Calu3 (cell line): ENCODE measurements around the gene SPOCK3. TPM values are rescaled to one million over a fixed set of nuclear protein-coding genes. Genes with fewer than 3 reads are reported as not detected.
A peak's percentile ranks its signal among the peaks of the same experiment; 100 is the strongest.
"Not testable (repeated sequence)": the region's sequence is repeated elsewhere in the genome, so short reads cannot be mapped to it uniquely, and the experiment has no call there.

Experiments used
- Bru-seq: library from RNA; stranded (reverse); fragments of 400-500 nt; gene quantifications from one replicate; lab custom pipeline; 2021; lab: Mats Ljungman, UMichigan
- BruChase-seq, 2 experiments: library from RNA; stranded (reverse); fragments of 400-500 nt; gene quantifications; one replicate each; lab custom pipeline; 2021; lab: Mats Ljungman, UMichigan
- BruUV-seq: library from RNA; stranded (reverse); fragments of 400-500 nt; replicated peaks from 2 replicates; lab custom pipeline; 2021; lab: Mats Ljungman, UMichigan
- CTCF ChIA-PET: fragments of 300-600 bp; sonication (Branson Sonifier 250); formaldehyde crosslinking; loops from one replicate; lab custom pipeline; 2022; ENCODE audit warnings: antibody characterized with exemption; lab: Charles Lee
- DNase-seq: peaks from one replicate; pipeline ENCODE4 v3.0.0; 2022
- H3K27ac Mint-ChIP-seq: one replicate; pipeline ENCODE4 v1.8.0; 2022; ENCODE audit warnings: mixed read lengths; ENCODE audit not compliant: unreplicated experiment
- H3K27me3 Mint-ChIP-seq: one replicate; pipeline ENCODE4 v1.8.0; 2022; ENCODE audit warnings: mixed read lengths; ENCODE audit not compliant: unreplicated experiment
- H3K36me3 Mint-ChIP-seq: one replicate; pipeline ENCODE4 v1.8.0; 2022; ENCODE audit warnings: mild to moderate bottlenecking, moderate library complexity, mixed read lengths; ENCODE audit not compliant: insufficient read depth, unreplicated experiment
- H3K4me1 Mint-ChIP-seq: one replicate; pipeline ENCODE4 v1.8.0; 2022; ENCODE audit warnings: mild to moderate bottlenecking, low read depth, mixed read lengths; ENCODE audit not compliant: unreplicated experiment
- H3K4me3 Mint-ChIP-seq: one replicate; pipeline ENCODE4 v1.8.0; 2022; ENCODE audit warnings: mild to moderate bottlenecking, low read depth, moderate library complexity, mixed read lengths; ENCODE audit not compliant: unreplicated experiment
- H3K9me3 Mint-ChIP-seq: one replicate; pipeline ENCODE4 v1.8.0; 2022; ENCODE audit warnings: low read depth, mixed read lengths; ENCODE audit not compliant: unreplicated experiment
- CTCF ChIP-seq: fragments of 200-600 bp; IDR thresholded peaks from one replicate; pipeline ENCODE4 v1.8.0; 2022; ENCODE audit warnings: antibody characterized with exemption; ENCODE audit not compliant: unreplicated experiment
- intact Hi-C: fragments of 100-400 bp; cut with micrococcal nuclease; formaldehyde crosslinking; loops from one replicate; pipeline ENCODE4 v1.10.0; 2022; ENCODE audit not compliant: unreplicated experiment
- long read RNA-seq: library from polyadenylated mRNA; stranded (forward); transcript quantifications from one replicate; pipeline ENCODE4 v2.0.0, GENCODE V29; 2022
- total RNA-seq: library from RNA; stranded (reverse); gene quantifications from 2 replicates; pipeline ENCODE4 v1.2.3, GENCODE V29; 2022

SPOCK3 gene
- 0.31 and 0.51 TPM in 2 replicates for total RNA-seq
- Bru-seq, nascent RNA, result percentile 15 among the genes with signal in this experiment
- BruChase-seq, experiment 1, labeled RNA remaining after a 6-hour chase, result percentile 12 among the genes with signal in this experiment
- percentile 14 among the genes with signal in this experiment for BruChase-seq, experiment 2, labeled RNA remaining after a 2-hour chase
- long read RNA-seq, result 0 reads

DNA sequence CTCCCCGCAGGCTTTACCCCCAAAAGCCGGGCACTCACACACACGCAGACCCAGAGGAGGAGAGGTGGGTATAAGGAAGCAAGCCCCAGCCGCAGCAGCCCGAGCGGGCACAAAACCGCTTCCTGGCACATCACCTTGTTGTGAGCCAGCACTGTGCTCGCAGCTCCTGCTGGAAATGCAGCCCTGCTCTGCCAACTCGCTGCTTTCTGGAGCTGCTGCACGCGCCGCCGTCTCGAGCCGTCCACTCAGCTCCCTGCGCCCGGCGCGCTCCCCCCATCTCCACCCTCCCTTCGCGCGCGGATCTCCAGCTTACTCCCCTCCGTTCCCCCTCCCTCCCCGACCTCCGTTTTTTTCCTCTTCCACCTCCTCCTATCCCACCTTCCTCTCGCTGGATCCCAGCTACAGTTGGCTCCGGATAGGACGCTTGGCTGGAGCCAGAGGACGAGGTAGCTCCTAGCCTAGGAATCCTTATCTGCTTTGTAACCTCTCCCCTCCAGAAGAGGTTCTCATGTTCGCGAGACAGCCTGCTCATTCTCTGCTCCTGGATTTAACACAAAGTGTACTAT lies at the start of gene SPOCK3:
SPOCK3 (minus strand) TSS at position 179 of the 566 bp plus-strand sequence.
- intact Hi-C loops, result loop anchor here (5.0 kb wide), 1 partner anchor 212 kb away; no protein-coding TSS in a partner anchor
- TF ChIP-seq CTCF, result no peak
- peak; percentile 24 for DNase-seq
- Mint-ChIP-seq H3K9me3 (no peaks in the 10 kb centered on the region), H3K4me3 (peak within 1 kb of the TSS; percentile 93), H3K4me1 (no peaks in the 10 kb centered on the region), H3K27ac (no peak within 1 kb of the TSS), H3K36me3 (peaks cover 18% of the 10 kb centered on the region), H3K27me3 (no peaks in the 10 kb centered on the region)
- no TSS peak for BruUV-seq
- CTCF ChIA-PET, result interaction anchor here (1.5 kb wide), 1 partner anchor 16 kb away, joined by 3 read pairs; no protein-coding TSS in a partner anchor

DNA sequence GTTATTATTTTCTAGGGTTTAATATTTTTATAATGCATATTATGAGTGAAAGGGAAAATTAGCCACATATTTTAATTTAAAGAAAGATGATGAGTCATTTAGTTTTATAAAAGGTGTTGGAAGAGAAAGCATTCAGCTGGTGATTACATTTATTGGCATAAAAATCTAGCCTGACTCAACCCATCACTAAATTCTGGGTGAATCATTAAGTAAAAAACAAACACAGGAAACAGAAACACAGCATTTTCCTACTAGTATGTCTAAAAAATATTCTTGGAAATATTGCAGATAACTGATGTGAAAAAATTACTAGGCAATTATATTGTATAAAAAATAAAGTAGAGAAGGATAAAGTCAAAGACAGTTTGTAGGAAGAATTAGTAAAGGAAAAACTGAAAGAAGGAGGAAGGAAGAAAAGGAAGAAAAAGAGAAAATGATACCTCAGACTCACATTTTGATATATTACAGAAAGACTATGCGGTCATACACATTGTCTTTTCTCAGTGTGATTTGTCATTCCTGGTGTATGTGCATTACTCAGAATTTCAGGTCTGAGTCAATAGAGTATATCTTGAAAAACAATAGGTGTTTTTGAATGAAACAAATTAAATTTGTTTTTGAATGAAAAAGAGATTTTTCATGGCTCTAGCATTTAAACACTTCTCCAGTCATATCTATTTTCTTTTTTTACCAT lies 48.0 kb upstream of the SPOCK3 start:
- CTCF ChIA-PET, result no interaction called here

DNA sequence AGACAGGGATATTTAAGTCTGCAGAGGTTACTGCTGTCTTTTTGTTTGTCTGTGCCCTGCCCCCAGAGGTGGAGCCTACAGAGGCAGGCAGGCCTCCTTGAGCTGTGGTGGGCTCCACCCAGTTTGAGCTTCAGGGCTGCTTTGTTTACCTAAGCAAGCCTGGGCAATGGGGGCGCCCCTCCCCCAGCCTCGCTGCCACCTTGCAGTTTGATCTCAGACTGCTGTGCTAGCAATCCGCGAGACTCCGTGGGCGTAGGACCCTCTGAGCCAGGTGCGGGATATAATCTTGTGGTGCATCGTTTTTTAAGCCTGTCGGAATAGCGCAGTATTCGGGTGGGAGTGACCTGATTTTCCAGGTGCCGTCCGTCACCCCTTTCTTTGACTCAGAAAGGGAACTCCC lies 47.3 kb upstream of the SPOCK3 start:
- intact Hi-C loops, H3K9me3 Mint-ChIP-seq, H3K27ac Mint-ChIP-seq, H3K4me1 Mint-ChIP-seq, H3K4me3 Mint-ChIP-seq, H3K27me3 Mint-ChIP-seq, BruUV-seq, DNase-seq, H3K36me3 Mint-ChIP-seq, CTCF ChIA-PET: not testable (repeated sequence)

More for the DNA sequence above, 48.0 kb upstream of the SPOCK3 start:
- TF ChIP-seq CTCF, result no peak
- Mint-ChIP-seq H3K4me1 (no peaks in the 10 kb centered on the region), H3K27me3 (no peaks in the 10 kb centered on the region), H3K4me3 (no peak overlapping the region), H3K9me3 (peaks cover 4% of the 10 kb centered on the region), H3K36me3 (no peaks in the 10 kb centered on the region), H3K27ac (no peak overlapping the region)
- intact Hi-C loops, result no loop called here
- no TSS peak for BruUV-seq
- DNase-seq, result no peak

GRCh38 chr4:167274351-167274750 lies 40.1 kb upstream of the SPOCK3 start:
- Mint-ChIP-seq H3K4me1 (peaks cover 9% of the 10 kb centered on the region), H3K27me3 (no peaks in the 10 kb centered on the region), H3K4me3 (no peak overlapping the region), H3K36me3 (no peaks in the 10 kb centered on the region), H3K9me3 (peaks cover 3% of the 10 kb centered on the region), H3K27ac (no peak overlapping the region)
- BruUV-seq, result no TSS peak
- CTCF ChIA-PET, result no interaction called here
- intact Hi-C loops, result no loop called here
- no peak for DNase-seq
- no peak for TF ChIP-seq CTCF
